ENCODE data around the gene TEAD1. TPM values are rescaled to one million over a fixed set of nuclear protein-coding genes. Genes with fewer than 3 reads are reported as not detected.

The TEAD1 gene
- total RNA-seq, 1 experiment from 2014 or later, result 102 TPM

- BruUV-seq (replicated peaks), result no TSS peak
- CTCF ChIA-PET, result no interaction called here
- no peaks in the 10 kb centered on the region for H3K27me3 ChIP-seq (ENCODE audit: control insufficient read depth, insufficient read depth, low read length)
- peak overlapping the region; percentile 39; the same call in 1 of the 2 replicates for H3K27ac ChIP-seq (ENCODE audit: low read length)
- peaks cover 40% of the 10 kb centered on the region for H3K4me1 ChIP-seq (ENCODE audit: control insufficient read depth, insufficient read depth, low read length)
- DNase-seq (ENCODE audit: low read depth, low spot score) (no peak), ATAC-seq (peak; percentile 49; the same call in 1 of the 2 replicates)
- H3K9me3 ChIP-seq (ENCODE audit: control insufficient read depth, insufficient read depth, low read depth, low read length), result no peaks in the 10 kb centered on the region
- intact Hi-C loops (cut with micrococcal nuclease; ENCODE audit: unreplicated experiment), result no loop called here
- H3K36me3 ChIP-seq (ENCODE audit: control insufficient read depth, insufficient read depth, low read length), result no peaks in the 10 kb centered on the region
- POLR2A ChIA-PET, result interaction anchor here (0.5 kb wide), 1 partner anchor 11 kb away, joined by 12 read pairs; no protein-coding TSS in a partner anchor
- no peak for TF ChIP-seq SIN3A (IDR thresholded peaks at IDR 0.05; ENCODE audit: borderline replicate concordance, insufficient read depth, low read depth, low read length)
- no peak for TF ChIP-seq POLR2AphosphoS5 (IDR thresholded peaks at IDR 0.05; ENCODE audit: low read depth, low read length)
- peak; percentile 70; the same call in 1 of the 2 replicates for TF ChIP-seq TCF7L2 (IDR thresholded peaks at IDR 0.05; ENCODE audit: low read depth, low read length)
- in situ Hi-C loops (cut with HindIII; ENCODE audit: low pct_unique_long_range_greater_than_20kb, low sequenced_read_pairs), result no loop called here
- H3K4me3 ChIP-seq (ENCODE audit: low read depth in 2 of 2, low read length in 2 of 2), result no peak overlapping the region
Measured at GRCh38 chr11:12845739-12846358, 171.6 kb downstream of the TEAD1 start.

DNA sequence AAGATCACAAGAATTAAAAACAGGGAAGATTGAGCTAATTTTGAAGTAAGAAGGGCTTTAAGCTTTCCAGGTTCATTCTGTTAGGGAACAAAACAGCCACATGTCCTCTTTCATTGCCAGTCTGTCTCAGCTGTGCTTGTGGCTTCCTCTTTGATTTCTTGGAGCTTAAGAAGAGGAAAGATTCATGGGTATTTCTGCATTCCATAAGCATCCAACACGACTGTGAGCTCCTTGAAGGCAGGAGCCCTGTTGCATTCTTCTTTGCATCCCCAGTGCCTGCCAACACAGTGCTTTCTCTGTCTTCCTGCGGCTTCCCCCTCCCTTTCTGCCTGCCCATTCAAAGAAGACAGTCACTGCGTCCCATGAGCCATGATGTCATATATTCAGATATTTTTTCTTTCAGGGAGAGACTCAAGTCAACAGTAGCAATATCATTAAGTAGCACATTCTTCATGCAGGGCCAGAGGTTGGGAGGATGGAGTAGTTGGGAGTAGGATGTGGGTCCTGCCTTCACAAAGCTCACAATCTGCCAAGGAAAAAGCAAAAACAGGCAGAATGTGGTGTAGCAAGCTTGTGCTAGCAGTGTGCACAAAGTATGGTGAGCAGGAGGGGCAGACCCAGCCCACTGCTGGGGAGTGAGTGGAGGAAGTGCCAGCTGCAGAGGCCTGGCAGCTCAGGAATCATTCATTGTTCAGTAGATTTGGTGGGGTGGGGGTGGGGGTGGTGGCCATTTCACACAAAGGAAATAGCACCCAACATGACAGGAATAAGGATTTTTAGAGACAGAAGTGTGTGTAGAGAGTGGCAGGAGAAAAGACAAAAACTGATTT, 172.8 kb downstream of the TEAD1 start:
- in situ Hi-C loops (cut with HindIII; ENCODE audit: low pct_unique_long_range_greater_than_20kb, low sequenced_read_pairs), result no loop called here
- ChIA-PET POLR2A (no interaction called here), CTCF (interaction anchor here (0.6 kb wide), 1 partner anchor 10 kb away, joined by 4 read pairs; no protein-coding TSS in a partner anchor)
- TF ChIP-seq TCF7L2 (IDR thresholded peaks at IDR 0.05; ENCODE audit: low read depth, low read length) (no peak), POLR2AphosphoS5 (IDR thresholded peaks at IDR 0.05; ENCODE audit: low read depth, low read length) (no peak), SIN3A (IDR thresholded peaks at IDR 0.05; ENCODE audit: borderline replicate concordance, insufficient read depth, low read depth, low read length) (no peak)
- TF ChIP-seq, protein P1, sequence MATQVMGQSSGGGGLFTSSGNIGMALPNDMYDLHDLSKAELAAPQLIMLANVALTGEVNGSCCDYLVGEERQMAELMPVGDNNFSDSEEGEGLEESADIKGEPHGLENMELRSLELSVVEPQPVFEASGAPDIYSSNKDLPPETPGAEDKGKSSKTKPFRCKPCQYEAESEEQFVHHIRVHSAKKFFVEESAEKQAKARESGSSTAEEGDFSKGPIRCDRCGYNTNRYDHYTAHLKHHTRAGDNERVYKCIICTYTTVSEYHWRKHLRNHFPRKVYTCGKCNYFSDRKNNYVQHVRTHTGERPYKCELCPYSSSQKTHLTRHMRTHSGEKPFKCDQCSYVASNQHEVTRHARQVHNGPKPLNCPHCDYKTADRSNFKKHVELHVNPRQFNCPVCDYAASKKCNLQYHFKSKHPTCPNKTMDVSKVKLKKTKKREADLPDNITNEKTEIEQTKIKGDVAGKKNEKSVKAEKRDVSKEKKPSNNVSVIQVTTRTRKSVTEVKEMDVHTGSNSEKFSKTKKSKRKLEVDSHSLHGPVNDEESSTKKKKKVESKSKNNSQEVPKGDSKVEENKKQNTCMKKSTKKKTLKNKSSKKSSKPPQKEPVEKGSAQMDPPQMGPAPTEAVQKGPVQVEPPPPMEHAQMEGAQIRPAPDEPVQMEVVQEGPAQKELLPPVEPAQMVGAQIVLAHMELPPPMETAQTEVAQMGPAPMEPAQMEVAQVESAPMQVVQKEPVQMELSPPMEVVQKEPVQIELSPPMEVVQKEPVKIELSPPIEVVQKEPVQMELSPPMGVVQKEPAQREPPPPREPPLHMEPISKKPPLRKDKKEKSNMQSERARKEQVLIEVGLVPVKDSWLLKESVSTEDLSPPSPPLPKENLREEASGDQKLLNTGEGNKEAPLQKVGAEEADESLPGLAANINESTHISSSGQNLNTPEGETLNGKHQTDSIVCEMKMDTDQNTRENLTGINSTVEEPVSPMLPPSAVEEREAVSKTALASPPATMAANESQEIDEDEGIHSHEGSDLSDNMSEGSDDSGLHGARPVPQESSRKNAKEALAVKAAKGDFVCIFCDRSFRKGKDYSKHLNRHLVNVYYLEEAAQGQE (IDR thresholded peaks at IDR 0.05; ENCODE audit: insufficient read depth in 1 of 2, low read depth in 2 of 2, low read length in 1 of 2), result no peak
- TF ChIP-seq, protein P2, sequence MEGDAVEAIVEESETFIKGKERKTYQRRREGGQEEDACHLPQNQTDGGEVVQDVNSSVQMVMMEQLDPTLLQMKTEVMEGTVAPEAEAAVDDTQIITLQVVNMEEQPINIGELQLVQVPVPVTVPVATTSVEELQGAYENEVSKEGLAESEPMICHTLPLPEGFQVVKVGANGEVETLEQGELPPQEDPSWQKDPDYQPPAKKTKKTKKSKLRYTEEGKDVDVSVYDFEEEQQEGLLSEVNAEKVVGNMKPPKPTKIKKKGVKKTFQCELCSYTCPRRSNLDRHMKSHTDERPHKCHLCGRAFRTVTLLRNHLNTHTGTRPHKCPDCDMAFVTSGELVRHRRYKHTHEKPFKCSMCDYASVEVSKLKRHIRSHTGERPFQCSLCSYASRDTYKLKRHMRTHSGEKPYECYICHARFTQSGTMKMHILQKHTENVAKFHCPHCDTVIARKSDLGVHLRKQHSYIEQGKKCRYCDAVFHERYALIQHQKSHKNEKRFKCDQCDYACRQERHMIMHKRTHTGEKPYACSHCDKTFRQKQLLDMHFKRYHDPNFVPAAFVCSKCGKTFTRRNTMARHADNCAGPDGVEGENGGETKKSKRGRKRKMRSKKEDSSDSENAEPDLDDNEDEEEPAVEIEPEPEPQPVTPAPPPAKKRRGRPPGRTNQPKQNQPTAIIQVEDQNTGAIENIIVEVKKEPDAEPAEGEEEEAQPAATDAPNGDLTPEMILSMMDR (IDR thresholded peaks at IDR 0.05), result no peak
- Histone ChIP-seq H3K4me1 (ENCODE audit: control insufficient read depth, insufficient read depth, low read length) (peaks cover 28% of the 10 kb centered on the region), H3K27ac (ENCODE audit: low read length) (no peak overlapping the region), H3K9me3 (ENCODE audit: control insufficient read depth, insufficient read depth, low read depth, low read length) (no peaks in the 10 kb centered on the region), H3K36me3 (ENCODE audit: control insufficient read depth, insufficient read depth, low read length) (no peaks in the 10 kb centered on the region), H3K4me3 (ENCODE audit: low read depth in 2 of 2, low read length in 2 of 2) (no peak overlapping the region), H3K27me3 (ENCODE audit: control insufficient read depth, insufficient read depth, low read length) (no peaks in the 10 kb centered on the region)
- intact Hi-C loops (cut with micrococcal nuclease; ENCODE audit: unreplicated experiment), result no loop called here
- ATAC-seq, result no peak
- no peak for DNase-seq (ENCODE audit: low read depth, low spot score)
- BruUV-seq (replicated peaks), result no TSS peak
